IPS-15b (cell line): ENCODE measurements around the gene KCNQ5.

ENCODE experiments used
- H3K27me3 ChIP-seq: one replicate; pipeline ENCODE4 v1.6.1; 2013; ENCODE audit warnings: low read length; ENCODE audit not compliant: control insufficient read depth, insufficient read depth
- H3K36me3 ChIP-seq: one replicate; pipeline ENCODE4 v1.6.1; 2013; ENCODE audit warnings: low read length; ENCODE audit not compliant: control insufficient read depth, insufficient read depth
- H3K4me1 ChIP-seq: one replicate; pipeline ENCODE4 v1.6.1; 2013; ENCODE audit warnings: mild to moderate bottlenecking, low read length; ENCODE audit not compliant: control insufficient read depth, insufficient read depth
- H3K4me3 ChIP-seq: one replicate; pipeline ENCODE4 v1.5.1; 2013; ENCODE audit warnings: low read depth, low read length
- H3K9ac ChIP-seq: one replicate; pipeline ENCODE4 v1.6.1; 2013; ENCODE audit warnings: low read depth, mild to moderate bottlenecking, low read length
- H3K9me3 ChIP-seq: one replicate; pipeline ENCODE4 v1.6.1; 2013; ENCODE audit warnings: mild to moderate bottlenecking, low read length; ENCODE audit not compliant: control insufficient read depth, insufficient read depth

The KCNQ5 gene

DNA sequence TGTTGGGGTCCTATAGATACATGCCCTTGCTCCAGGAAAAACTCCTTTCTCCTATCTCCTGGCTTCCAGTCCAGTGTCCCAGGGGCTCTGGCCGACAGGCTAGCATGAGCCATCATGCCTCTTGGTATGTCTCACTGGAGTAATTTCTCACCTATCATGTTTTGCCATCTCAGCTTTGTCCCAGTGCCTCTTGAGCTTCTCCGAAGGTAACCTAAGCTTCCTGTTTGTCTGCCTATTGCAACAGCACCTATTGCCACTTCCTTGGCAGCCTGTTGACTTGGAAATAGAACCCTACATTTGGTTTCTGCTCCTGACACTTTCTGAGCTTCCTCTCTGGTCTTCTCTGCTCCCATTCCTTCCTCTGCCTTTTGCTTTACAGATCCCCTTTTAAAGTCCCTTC is 197.7 kb downstream of the KCNQ5 start:
- Histone ChIP-seq H3K4me1 (no peaks in the 10 kb centered on the region), H3K36me3 (no peaks in the 10 kb centered on the region), H3K27me3 (no peaks in the 10 kb centered on the region), H3K9ac (no peak overlapping the region), H3K9me3 (no peaks in the 10 kb centered on the region), H3K4me3 (no peak overlapping the region)

DNA sequence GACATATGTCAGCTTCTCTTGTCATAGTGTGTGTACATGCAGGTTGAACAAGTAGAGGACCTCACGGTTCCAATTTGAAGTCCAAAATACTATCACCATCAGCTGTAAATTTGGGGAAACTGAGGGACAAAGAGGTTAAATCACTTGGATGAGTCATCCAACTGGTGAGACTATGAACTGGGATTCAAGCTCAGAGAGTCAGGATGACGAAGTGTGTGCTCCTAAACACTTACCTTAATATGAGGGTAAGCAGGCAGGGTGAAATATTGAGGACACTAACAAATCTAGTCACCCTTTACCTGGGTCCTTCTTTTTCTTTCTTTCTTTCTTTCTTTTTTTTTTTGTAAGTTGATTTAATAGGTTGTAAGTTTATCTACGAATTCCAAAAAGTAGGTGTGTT is 198.3 kb downstream of the KCNQ5 start:
- Histone ChIP-seq H3K36me3 (no peaks in the 10 kb centered on the region), H3K27me3 (no peaks in the 10 kb centered on the region), H3K9me3 (no peaks in the 10 kb centered on the region), H3K9ac (no peak overlapping the region), H3K4me1 (no peaks in the 10 kb centered on the region), H3K4me3 (no peak overlapping the region)

DNA sequence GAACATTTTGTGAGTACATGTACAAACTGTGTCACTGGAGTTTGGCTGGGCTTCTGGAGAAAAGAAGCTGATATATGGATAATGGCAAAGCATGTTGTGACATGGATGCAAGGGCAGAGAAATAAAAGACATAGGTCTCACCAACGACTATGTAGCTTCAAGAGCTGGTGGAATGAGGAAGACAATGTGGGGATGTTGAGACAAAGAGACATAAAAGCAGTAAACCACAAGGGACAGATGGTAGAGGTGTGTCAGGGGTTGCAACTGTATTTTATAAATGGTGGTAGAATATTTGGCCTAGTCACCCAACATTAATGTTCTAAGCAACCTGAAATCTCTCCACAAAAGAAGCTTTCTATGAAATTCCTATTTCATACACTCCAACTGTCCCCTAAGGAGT is 199.0 kb downstream of the KCNQ5 start:
- Histone ChIP-seq H3K27me3 (no peaks in the 10 kb centered on the region), H3K4me3 (no peak overlapping the region), H3K4me1 (no peaks in the 10 kb centered on the region), H3K36me3 (no peaks in the 10 kb centered on the region), H3K9ac (no peak overlapping the region), H3K9me3 (no peaks in the 10 kb centered on the region)

DNA sequence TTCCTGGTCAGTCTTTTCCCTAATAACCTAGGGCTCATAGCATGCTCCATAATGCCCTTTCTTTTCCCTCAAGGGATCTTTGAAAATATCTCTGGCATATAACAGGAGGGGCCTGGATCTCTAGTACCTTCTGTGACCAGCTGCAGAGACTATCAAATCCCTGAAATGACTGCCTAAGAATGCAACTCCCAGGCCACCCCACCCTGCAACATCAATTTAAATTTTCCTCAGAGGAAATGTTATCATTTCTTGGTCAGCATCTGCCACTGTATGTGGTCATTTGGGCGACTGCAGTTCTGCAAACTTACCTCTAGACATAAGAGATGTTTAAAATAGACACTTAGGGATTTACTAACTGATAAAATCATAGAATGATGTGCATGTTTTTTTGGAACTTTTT is 200.2 kb downstream of the KCNQ5 start:
- Histone ChIP-seq H3K9ac (no peak overlapping the region), H3K9me3 (no peaks in the 10 kb centered on the region), H3K4me1 (no peaks in the 10 kb centered on the region), H3K36me3 (no peaks in the 10 kb centered on the region), H3K27me3 (no peaks in the 10 kb centered on the region), H3K4me3 (no peak overlapping the region)

DNA sequence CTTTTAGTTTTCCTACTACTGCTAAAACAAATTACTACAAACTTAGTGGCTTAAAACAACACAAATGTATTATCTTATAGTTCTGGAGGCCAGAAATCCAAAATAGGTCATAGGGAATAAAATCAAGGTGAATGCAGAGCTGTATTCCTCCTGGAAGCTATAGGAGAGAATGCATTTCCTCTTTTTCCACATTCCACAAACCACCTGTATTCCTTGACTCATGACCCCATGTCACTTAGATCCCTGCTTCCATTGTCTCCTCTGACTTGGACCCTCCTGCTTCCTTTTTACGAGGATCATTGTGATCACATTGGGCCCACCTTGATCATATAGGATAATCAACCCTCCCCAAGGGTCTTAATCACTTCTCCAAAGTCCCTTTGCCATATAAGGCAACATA is 200.8 kb downstream of the KCNQ5 start:
- H3K36me3 ChIP-seq = no peaks in the 10 kb centered on the region
- no peaks in the 10 kb centered on the region for H3K9me3 ChIP-seq
- no peak overlapping the region for H3K4me3 ChIP-seq
- no peaks in the 10 kb centered on the region for H3K4me1 ChIP-seq
- no peaks in the 10 kb centered on the region for H3K27me3 ChIP-seq
- H3K9ac ChIP-seq = no peak overlapping the region

DNA sequence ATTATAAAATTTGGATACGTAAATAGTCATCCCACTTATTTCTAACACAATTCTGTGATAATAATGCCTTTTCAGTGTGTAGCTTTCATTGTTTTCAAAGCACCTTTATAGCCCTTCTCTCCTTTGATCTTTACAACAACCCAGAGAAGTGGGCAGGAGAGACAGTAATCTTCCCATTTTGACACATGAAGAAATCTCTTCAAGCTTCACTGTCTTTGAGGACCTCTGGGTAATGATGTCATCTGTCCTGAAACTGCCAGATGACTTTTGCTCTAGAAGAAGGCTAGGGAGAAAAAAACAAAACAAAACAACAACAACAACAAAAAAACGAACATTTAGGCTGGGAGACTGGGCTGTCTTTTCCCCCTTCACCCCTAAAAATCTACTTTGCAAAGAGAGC is 203.0 kb downstream of the KCNQ5 start:
- Histone ChIP-seq H3K4me3 (no peak overlapping the region), H3K27me3 (no peaks in the 10 kb centered on the region), H3K36me3 (no peaks in the 10 kb centered on the region), H3K9ac (no peak overlapping the region), H3K4me1 (no peaks in the 10 kb centered on the region), H3K9me3 (no peaks in the 10 kb centered on the region)

DNA sequence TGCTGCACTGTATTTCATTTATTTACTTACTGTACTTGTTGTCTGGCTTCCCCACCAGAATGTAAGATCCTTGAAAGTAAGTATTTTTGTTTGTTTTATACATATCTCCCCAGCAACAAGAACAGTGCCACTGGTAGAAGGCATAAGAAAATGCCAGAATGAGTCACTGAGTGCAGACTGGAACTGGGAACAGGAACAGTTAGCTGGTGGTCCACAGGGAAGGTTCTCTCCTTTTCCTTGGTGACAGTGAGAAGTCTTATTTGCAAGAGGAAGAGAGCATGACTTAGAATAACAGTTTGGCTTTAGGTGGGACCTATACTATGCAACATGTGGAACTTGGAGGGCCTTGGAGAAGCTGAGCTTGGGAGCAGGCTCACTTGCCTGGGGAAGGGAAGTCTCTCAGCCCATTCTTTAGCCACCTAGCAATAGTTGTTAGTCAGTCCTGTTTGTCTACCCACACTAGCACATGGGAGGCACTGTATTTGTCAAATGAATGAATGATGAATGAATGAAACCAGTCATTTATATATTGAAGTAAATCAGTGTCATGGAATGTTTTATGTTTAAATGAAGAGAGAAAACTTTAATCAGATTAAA is 203.5 kb downstream of the KCNQ5 start:
- Histone ChIP-seq H3K36me3 (no peaks in the 10 kb centered on the region), H3K9me3 (no peaks in the 10 kb centered on the region), H3K9ac (no peak overlapping the region), H3K27me3 (no peaks in the 10 kb centered on the region), H3K4me3 (no peak overlapping the region), H3K4me1 (no peaks in the 10 kb centered on the region)

DNA sequence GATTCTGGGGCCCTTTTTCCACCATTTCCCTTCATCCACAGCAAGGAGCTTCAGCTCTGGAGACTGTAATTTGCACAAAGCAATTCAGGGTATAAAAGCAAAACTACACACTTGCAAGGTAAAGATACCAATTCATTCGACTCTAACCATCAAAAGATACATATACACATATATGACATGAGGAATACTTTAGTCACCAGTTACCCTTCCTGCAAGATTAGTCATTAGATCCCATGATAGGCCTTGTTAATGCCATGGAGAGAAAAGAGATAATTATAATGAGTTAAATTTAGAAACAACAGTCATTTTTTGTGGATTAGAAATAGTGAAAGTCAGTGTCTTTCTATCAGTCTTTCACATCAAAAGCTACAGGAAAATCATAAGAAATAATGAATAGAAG is 204.2 kb downstream of the KCNQ5 start:
- H3K27me3 ChIP-seq = no peaks in the 10 kb centered on the region
- no peaks in the 10 kb centered on the region for H3K9me3 ChIP-seq
- no peak overlapping the region for H3K9ac ChIP-seq
- H3K4me1 ChIP-seq = no peaks in the 10 kb centered on the region
- no peak overlapping the region for H3K4me3 ChIP-seq
- no peaks in the 10 kb centered on the region for H3K36me3 ChIP-seq

DNA sequence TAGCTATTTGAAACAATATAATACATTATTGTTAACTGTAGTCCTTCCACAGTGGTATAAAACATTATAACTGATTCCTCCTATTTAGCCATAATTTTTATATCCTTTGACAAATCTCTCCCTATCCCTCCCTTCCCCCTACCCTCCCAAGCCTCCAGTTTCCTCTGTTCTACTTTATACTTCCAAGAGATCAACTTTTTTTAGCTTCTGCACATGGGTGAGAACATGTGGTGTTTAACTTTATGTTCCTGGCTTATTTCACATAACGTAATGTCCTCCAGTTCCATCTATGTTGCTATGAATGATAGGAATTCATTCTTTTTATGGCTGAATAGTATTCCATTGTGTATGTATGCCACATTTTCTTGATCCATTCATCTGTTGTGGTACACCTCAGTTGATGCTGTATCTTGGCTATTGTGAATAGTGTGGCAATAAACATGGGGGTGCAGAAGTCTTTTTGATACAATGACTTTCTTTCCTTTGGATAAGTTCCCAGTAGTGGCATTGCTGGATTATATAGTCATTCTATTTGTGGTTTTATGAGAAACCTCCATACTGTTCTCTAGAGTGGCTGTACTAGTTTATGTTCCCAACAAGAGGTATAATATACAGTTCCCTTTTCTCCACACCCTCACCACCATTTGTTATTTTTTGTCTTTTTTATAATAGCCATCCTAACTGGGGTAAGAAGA is 205.0 kb downstream of the KCNQ5 start:
- no peaks in the 10 kb centered on the region for H3K9me3 ChIP-seq
- H3K4me3 ChIP-seq = no peak overlapping the region
- H3K36me3 ChIP-seq = no peaks in the 10 kb centered on the region
- no peak overlapping the region for H3K9ac ChIP-seq
- H3K27me3 ChIP-seq = no peaks in the 10 kb centered on the region
- H3K4me1 ChIP-seq = no peaks in the 10 kb centered on the region

DNA sequence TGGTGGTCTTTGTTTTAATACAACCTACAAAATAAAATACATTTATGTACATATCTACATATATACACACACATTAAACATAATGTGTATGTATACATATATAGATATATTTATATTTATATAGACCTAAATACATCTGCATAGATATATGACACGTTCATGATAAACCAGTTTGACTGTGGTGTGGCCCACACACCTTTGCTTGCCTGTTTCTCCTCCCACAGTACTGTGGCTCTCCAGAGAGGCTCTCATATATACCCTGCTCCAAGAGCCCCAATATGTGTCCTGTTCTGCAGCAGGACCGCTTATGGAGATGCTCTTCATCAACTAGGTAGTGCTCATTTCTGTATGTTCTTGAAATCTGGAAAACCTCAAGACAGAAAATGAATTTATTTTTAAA is 207.0 kb downstream of the KCNQ5 start:
- Histone ChIP-seq H3K9ac (no peak overlapping the region), H3K36me3 (no peaks in the 10 kb centered on the region), H3K4me3 (no peak overlapping the region), H3K27me3 (no peaks in the 10 kb centered on the region), H3K9me3 (no peaks in the 10 kb centered on the region), H3K4me1 (no peaks in the 10 kb centered on the region)

DNA sequence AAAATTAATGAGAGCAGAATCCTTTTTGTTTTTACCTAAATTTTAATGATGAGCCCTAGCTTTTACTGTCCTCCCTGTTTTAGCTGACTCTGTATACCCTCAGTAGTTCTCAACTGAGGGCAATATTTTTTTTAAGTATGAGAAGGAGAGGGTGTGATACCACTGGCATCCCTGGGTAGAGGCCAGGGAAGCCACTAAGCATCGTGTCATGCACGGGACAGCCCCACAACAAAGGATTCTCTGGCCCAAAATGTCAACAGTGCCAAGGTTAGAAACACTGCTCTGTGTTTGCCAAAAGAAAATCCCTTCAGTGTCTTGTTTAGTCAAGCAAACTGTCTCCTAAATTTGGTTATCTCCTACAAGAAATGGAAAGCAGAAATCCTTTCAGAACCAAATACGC is 210.4 kb downstream of the KCNQ5 start:
- Histone ChIP-seq H3K27me3 (no peaks in the 10 kb centered on the region), H3K4me3 (no peak overlapping the region), H3K36me3 (no peaks in the 10 kb centered on the region), H3K9me3 (no peaks in the 10 kb centered on the region), H3K4me1 (no peaks in the 10 kb centered on the region), H3K9ac (no peak overlapping the region)

DNA sequence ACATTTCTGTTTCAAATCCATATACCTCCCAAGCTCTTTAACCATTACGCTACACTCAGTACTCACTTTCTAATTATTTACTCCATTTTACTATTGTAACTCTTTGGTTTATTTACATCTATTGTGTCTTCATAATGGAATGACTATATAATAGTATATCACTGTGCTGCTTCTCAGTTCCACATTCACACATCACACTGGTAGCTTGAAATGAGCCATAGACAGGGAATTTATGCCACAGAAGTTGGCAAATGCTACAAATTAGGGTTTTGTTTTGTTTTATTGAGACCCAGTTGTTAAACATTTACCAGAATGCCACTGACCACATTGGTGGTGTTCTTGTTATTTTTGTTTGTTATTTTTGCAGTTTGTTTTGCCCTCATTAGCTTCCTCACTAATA is 213.9 kb downstream of the KCNQ5 start:
- Histone ChIP-seq H3K4me1 (no peaks in the 10 kb centered on the region), H3K27me3 (no peaks in the 10 kb centered on the region), H3K9me3 (no peaks in the 10 kb centered on the region), H3K36me3 (no peaks in the 10 kb centered on the region), H3K4me3 (no peak overlapping the region), H3K9ac (no peak overlapping the region)
